ENCODE results near the gene PPP3R1.

Gene PPP3R1

DNA sequence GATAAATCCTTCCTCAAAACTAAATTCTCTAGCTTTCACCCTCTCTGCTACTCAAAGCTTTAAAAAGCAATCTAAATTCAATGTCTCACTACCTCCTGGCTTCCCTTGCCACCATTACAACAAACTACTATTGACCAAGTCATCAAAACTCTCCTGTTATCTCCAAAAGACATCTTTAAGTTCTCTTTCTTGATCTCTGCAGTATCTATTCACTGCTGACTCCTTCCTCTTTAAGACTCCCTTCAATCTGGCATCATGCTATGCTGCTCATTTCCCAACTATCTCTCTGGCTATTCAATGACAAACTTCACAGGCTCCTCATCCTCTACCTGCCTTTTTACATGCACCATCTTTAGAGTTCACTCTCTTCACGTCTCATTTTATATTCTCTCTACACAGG is 5.9 kb downstream of the PPP3R1 start:
- no peak overlapping the region for H3K4me3 ChIP-seq (ENCODE audit: control insufficient read depth, low read depth, low read length)
- TF ChIP-seq CTCF (IDR thresholded peaks at IDR 0.05; ENCODE audit: control insufficient read depth, insufficient read depth, low read depth, low read length, missing control alignments): no peak
- no peak for DNase-seq (ENCODE audit: low read depth)

GRCh38 chr2:68245672-68246071 is 6.7 kb downstream of the PPP3R1 start:
- H3K4me3 ChIP-seq (ENCODE audit: control insufficient read depth, low read depth, low read length): no peak overlapping the region
- TF ChIP-seq CTCF (IDR thresholded peaks at IDR 0.05; ENCODE audit: control insufficient read depth, insufficient read depth, low read depth, low read length, missing control alignments): no peak
- no peak for DNase-seq (ENCODE audit: low read depth)

- TF ChIP-seq CTCF (IDR thresholded peaks at IDR 0.05; ENCODE audit: control insufficient read depth, insufficient read depth, low read depth, low read length, missing control alignments): no peak
- no peak overlapping the region for H3K4me3 ChIP-seq (ENCODE audit: control insufficient read depth, low read depth, low read length)
These were observed 7.3 kb downstream of the PPP3R1 start for GRCh38 chr2:68245066-68245465.

DNA sequence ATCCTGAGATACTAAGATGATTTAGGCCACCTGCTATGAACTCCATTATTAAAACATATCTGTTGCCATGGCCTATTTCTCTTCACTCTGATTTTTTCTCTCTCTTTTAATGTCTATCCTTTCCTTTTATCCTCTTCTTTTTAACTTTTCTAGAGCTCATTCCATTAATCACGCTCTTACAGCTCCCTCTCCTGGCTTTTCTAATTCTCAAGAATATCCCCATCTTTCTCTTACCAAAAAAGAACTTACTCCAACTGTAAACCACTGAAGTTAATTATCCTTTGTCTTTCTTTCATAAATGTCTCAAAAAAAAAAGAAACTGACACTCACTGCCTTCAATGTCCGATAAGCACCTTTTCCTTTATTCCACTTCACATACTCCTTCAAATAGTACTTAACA is 7.9 kb downstream of the PPP3R1 start:
- no peak overlapping the region for H3K4me3 ChIP-seq (ENCODE audit: control insufficient read depth, low read depth, low read length)
- TF ChIP-seq CTCF (IDR thresholded peaks at IDR 0.05; ENCODE audit: control insufficient read depth, insufficient read depth, low read depth, low read length, missing control alignments): peak; percentile 10
- no peak for DNase-seq (ENCODE audit: low read depth)

More at GRCh38 chr2:68245066-68245465, 7.3 kb downstream of the PPP3R1 start:
- no peak for DNase-seq (ENCODE audit: low read depth)

DNA sequence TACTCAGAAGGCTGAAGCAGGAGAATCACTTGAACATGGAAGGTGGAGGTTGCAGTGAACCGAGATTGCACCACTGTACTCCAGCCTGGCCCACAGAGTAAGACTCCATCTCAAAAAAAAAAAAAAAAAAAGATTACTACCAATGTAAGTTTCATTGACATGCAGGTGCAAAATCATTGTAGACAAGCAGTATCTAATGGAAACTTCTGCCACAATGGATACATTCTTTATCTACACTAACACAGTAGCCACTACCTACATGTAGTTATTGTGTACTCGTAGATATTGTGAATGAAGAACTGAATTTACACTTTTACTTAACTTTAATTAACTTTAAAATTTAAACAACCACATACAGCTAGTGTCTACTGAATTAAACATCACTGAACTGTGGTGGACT is 10.6 kb downstream of the PPP3R1 start:
- TF ChIP-seq CTCF (IDR thresholded peaks at IDR 0.05; ENCODE audit: control insufficient read depth, insufficient read depth, low read depth, low read length, missing control alignments): no peak
- no peak for DNase-seq (ENCODE audit: low read depth)
- no peak overlapping the region for H3K4me3 ChIP-seq (ENCODE audit: control insufficient read depth, low read depth, low read length)

- no peak overlapping the region for H3K4me3 ChIP-seq (ENCODE audit: control insufficient read depth, low read depth, low read length)
- no peak for DNase-seq (ENCODE audit: low read depth)
- TF ChIP-seq CTCF (IDR thresholded peaks at IDR 0.05; ENCODE audit: control insufficient read depth, insufficient read depth, low read depth, low read length, missing control alignments): no peak
These were observed 11.9 kb downstream of the PPP3R1 start for GRCh38 chr2:68240446-68240845.
